GM19467 (cell line): ENCODE measurements around the gene DLG4.

Experiments used
- ATAC-seq: cut with Tn5 transposase; IDR thresholded peaks from one replicate; pipeline ENCODE4 v1.9.1; 2021; ENCODE audit warnings: mild to moderate bottlenecking, moderate library complexity; ENCODE audit not compliant: unreplicated experiment

Gene DLG4

DNA sequence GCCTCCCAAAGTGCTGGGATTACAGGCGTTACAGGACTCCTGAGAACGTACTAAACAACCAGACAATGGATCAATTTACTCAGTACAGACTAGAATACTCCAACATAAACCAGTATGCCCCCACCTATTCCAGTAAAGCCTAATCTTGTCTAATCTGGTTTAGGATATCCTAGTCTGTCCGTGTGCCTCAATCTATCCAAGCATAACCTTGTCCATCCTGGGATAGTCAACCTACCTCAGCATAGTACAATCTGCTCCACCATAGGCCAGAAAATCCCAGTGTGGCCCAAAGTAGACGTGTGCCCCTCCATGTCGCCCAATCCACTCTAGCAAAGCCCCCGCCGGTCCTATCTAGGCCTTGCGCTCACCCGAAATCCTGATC, 14.1 kb upstream of the DLG4 start:
- ATAC-seq: no peak

GRCh38 chr17:7232114-7232513, 12.5 kb upstream of the DLG4 start:
- no peak for ATAC-seq

GRCh38 chr17:7229504-7229903, 9.9 kb upstream of the DLG4 start:
- ATAC-seq: no peak

DNA sequence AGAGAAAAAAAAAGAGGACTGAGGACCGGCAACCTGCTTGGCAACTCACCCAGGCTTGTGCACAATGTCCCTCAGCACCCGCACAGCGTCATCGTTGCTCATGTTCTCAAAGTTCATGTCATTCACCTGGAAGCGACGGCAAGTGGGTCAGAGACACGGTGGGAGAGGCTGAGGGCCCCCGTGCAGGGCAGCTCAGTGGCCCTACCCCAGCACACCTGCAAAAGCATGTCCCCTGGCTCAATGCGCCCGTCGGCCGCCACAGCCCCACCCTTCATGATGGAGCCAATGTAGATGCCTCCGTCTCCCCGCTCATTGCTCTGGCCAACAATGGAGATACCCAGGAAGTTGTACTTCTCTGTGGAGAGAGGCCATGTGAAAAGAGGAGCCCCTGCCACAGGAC, 9.3 kb upstream of the DLG4 start:
- ATAC-seq: no peak

DNA sequence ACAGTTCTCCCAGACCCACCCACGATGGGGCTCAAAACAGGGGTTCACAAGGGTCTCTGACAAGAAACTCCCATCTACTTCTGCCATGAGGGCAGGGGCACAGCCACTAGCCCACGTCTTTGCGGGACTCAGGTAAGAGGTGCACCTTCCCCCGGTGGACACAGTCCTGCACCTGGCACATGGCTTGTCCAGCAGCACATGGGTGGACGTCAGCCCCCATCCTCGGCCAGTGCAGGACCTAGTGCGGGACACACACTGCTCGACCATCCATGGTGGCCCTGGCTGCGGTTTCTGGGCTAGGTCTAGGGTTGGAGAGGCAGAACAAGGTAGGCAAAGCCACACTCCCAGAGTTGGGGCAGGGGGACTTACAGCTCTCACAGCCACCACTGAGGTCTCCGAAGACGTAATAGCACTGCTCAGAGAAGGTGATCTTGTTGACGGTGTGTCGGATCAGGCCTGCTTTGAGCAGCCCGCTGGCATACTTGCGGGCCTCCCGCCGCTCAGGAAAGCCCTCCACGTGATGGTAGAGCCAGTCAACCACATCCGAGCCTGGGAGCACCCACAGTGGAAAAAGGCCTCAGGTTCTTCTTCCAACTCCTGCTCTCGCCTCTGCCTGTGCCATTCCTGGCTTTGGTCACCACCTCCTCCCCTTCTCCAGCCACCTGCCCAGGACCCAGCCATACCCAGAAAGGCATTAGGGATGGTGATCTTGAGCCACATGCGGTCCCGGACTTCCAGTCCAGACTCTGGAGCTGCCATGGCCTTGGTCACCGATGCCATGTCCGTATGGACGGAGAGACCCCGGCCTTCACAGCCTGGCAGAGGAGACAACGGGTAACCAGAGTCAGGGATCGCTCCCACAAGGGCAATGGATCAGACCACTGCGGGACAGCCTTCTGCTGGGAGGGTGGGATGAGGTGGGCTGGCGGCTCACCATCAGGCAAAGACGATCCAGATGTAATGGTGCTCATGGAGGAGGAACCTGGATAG, 7.4 kb upstream of the DLG4 start:
- no peak for ATAC-seq

- no peak for ATAC-seq
Observed at GRCh38 chr17:7225711-7226331, 6.2 kb upstream of the DLG4 start.

GRCh38 chr17:7224661-7225111, 5.0 kb upstream of the DLG4 start:
- ATAC-seq: no peak

GRCh38 chr17:7224110-7224509, 4.5 kb upstream of the DLG4 start:
- no peak for ATAC-seq

DNA sequence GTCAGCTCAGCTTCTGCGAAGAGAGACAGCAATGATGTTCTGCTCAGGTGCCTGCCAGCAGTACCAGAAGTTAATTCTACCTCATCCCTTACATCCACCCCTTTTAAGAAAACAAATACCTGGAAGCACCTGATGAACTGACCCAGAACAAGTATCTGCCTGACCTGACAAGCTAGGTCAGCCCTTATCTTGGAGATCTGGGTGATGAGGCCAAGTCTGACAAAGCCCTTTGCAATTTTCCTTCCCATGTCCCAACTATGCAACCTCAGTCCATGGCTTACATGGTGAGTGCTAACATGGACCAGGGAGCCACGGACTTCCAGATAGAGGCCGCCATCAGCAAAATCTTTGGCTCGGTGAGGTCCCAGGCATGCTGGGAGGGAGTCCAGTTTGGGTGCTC, 3.7 kb upstream of the DLG4 start:
- no peak for ATAC-seq

- no peak for ATAC-seq
Observed at GRCh38 chr17:7222972-7223292, 3.3 kb upstream of the DLG4 start.

- ATAC-seq: no peak
Observed at GRCh38 chr17:7222093-7222971, 2.7 kb upstream of the DLG4 start.

DNA sequence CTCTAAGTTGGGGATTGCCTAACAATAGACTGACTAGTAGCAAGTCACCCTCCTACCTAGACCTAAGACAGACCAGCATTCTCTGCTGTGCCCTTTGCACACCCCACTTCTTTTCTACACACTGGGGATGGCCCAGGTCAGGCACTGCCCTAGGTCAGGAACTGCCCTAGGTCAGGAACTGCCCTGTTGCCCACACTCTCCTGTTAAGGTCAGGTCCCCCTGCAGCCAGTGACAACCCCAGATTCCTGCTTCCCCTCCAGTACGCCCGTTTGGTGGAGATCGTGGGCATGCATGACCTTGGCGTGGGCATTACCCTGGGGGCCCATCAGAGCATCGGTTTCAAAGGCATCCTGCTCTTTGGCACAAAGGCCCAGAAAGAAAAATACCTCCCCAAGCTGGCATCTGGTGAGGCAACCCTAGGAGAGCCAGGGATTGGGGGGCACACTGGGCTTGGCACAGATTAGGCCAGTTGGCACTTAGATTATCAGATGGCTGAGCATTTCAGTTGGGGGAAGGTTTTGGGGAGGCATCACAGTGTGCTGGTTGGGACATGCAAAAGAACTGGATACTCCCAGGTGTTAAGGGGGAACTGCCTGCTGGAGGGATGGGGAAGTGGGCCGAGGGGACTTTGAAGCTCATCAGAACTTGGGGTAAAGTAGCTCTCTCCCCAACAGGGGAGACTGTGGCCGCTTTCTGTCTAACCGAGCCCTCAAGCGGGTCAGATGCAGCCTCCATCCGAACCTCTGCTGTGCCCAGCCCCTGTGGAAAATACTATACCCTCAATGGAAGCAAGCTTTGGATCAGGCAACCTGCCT, 1.8 kb upstream of the DLG4 start:
- ATAC-seq: no peak

DNA sequence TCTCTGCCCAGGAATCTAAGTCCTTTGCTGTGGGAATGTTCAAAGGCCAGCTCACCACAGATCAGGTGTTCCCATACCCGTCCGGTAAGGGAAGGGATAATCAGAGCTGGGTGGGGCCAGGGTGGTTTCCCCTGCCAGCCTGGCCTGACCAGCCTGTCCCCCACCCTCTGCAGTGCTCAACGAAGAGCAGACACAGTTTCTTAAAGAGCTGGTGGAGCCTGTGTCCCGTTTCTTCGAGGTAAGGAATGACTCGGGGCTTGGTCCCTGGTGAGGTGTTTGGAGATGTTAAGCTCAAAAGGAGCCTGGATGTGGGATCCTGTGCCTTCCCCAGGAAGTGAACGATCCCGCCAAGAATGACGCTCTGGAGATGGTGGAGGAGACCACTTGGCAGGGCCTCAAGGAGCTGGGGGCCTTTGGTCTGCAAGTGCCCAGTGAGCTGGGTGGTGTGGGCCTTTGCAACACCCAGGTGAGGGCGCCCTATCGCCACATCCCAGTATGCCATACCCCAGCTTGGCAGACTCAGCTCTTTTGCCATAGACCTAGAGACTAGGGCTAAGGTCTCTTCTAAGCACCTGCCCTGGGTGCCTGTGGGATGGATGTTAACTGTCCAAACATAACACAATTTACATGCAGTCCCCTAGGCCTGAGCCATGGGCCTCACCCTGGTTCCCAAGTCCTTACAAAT, 1.1 kb upstream of the DLG4 start:
- no peak for ATAC-seq

DNA sequence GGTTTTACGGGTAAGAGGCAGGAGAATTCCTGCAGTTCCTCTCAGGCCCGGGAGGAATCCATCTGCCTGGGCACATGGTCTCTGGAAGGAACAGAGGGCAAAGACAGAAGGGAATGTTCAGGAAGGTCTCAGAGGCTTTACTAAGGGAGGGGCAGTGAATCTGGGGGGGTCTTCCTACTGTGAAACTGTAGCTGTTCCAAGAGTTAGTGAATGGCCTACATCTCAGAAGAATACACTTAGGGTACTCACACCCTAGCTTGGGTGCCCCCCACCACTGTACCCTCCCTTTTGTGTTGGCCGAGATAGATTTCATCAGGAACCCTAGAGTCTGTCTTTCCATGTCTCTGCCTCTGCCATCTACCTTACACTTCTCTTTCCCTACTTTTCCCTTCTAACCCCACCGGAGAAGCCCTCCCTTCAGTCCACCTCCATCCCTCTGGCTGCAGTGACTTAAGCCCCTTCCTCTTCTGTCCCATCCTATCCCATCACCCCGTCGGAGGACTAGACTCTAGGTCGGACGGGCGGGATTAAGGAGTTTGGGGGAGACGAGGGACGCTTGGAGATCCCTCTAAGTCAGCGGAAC, 316 bp downstream of the DLG4 start:
- no peak for ATAC-seq

- ATAC-seq: no peak
Observed at GRCh38 chr17:7218758-7219157, 878 bp downstream of the DLG4 start.

GRCh38 chr17:7218166-7218565, 1.5 kb downstream of the DLG4 start:
- no peak for ATAC-seq

DNA sequence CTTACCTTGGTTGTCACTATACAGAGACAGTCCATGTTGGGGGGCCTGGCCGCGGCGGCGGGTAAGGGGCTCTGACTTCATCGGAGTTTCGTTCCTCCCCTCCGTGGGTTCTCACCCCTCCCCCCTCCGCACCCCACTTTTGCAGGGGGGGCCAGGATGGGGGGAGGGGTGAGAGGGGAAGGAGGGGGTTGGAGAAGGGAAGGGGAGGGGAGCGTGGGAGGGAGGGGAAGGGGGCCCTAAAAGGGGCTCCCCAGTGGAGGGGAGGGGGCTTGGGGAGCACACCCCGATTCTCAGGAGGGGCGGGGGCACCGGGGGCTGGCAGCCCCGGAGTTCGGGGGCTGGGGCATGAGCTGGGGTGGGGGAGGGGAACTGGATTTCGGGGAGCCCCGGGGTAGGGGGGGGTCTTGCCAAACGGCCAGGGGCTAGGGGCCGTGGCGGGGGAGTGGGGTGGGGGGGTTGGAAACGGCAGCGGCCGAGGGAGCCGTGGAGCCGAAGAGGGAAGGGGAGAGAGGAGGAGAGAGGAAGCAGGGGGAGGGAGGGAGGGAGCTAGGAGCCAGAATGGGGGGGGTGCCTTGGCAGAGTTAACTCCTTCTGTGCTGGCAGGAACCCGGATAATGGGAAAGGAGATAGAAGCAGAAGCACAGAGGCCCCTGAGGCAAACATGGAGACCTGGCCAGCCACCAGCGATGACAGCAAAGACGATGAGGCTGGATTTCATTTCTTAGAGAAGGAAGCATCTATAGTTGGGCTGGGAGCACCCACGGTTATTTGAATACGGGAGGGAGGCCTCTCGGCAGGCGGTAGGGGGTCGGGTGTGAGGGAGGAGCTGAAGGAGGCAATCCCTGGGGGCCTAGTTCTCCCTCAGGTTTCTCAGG, 2.3 kb downstream of the DLG4 start:
- no peak for ATAC-seq

DNA sequence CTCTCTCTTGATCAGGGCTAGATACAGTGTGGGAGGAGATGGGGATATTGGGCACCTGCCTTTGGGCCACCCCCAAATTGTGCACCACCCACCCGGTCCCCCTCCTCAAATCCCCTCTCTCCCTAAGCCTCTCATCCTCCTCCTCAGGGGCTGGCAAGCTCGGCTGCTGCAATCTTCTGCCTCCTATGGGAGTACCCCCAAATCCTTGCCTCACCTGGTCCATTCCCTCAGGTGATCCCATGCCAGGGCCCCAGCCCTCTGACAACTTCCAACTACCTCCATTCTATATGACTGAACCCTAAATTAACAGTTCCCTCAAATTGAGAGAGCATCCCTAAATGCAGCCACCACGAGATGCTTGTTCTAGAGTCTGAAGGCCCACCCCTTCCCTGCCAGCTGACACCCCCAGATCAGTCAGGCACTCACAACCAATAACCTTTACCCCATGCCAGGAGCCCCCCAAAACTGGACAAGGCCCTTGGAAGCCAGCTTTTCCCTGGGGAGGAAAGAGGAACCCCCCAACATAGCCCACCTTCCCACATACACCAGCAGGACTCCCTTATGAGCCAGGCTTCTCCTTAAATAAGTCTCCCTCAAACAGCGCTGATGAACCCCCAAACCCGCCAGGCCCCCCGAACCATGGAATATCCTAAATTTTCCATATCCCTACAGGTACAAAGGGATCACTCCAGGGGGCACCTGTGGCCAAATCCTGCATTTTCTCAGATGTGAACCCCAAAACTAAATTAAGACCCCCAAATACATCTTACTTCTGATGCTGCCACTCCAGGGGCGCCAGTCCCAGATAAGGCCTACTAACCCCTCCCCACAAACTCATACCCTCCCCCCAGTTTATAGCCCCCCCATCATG, 3.2 kb downstream of the DLG4 start:
- ATAC-seq: no peak
